ENCODE results near the gene NME7. TPM values are rescaled to one million over a fixed set of nuclear protein-coding genes. Genes with fewer than 3 reads are reported as not detected.

The NME7 gene
- total RNA-seq, 2 donors from 2014 or later: 10.3 to 16.3 TPM

- H3K4me3 ChIP-seq: no peak overlapping the region
- no peaks in the 10 kb centered on the region for H3K4me1 ChIP-seq (replicated peaks)
- no peak for TF ChIP-seq POLR2AphosphoS5 (IDR thresholded peaks at IDR 0.05)
- no peak for TF ChIP-seq POLR2A (IDR thresholded peaks at IDR 0.05)
- TF ChIP-seq CTCF (IDR thresholded peaks at IDR 0.05): no peak
- 86% methylated on average over 4 of the region's 4 CpGs for WGBS
- H3K36me3 ChIP-seq: no peaks in the 10 kb centered on the region
- intact Hi-C loops (cut with DNase I): no loop called here
- no peaks in the 10 kb centered on the region for H3K9me3 ChIP-seq
- H3K27ac ChIP-seq: no peak overlapping the region
- no peak for DNase-seq (ENCODE audit: low spot score)
- H3K27me3 ChIP-seq (replicated peaks; ENCODE audit: insufficient read depth): no peaks in the 10 kb centered on the region
These were observed 276.1 kb downstream of the NME7 start for GRCh38 chr1:169091480-169091941.

GRCh38 chr1:169090900-169091311 lies 276.7 kb downstream of the NME7 start:
- no peaks in the 10 kb centered on the region for H3K27me3 ChIP-seq (replicated peaks; ENCODE audit: insufficient read depth)
- H3K27ac ChIP-seq: no peak overlapping the region
- H3K9me3 ChIP-seq: no peaks in the 10 kb centered on the region
- intact Hi-C loops (cut with DNase I): no loop called here
- H3K4me3 ChIP-seq: no peak overlapping the region
- 72% methylated on average over 4 of the region's 4 CpGs for WGBS
- H3K36me3 ChIP-seq: no peaks in the 10 kb centered on the region
- no peak for TF ChIP-seq POLR2A (IDR thresholded peaks at IDR 0.05)
- H3K4me1 ChIP-seq (replicated peaks): no peaks in the 10 kb centered on the region
- no peak for DNase-seq (ENCODE audit: low spot score)

GRCh38 chr1:169090308-169090899 lies 277.2 kb downstream of the NME7 start:
- Histone ChIP-seq H3K4me1 (replicated peaks) (no peaks in the 10 kb centered on the region), H3K27me3 (replicated peaks; ENCODE audit: insufficient read depth) (no peaks in the 10 kb centered on the region), H3K9me3 (no peaks in the 10 kb centered on the region), H3K4me3 (no peak overlapping the region), H3K27ac (no peak overlapping the region), H3K36me3 (no peaks in the 10 kb centered on the region)
- TF ChIP-seq POLR2AphosphoS5 (IDR thresholded peaks at IDR 0.05) (no peak), POLR2A (IDR thresholded peaks at IDR 0.05) (no peak), CTCF (IDR thresholded peaks at IDR 0.05) (no peak)
- intact Hi-C loops (cut with DNase I): no loop called here
- DNase-seq (ENCODE audit: low spot score): no peak
- WGBS: 63% methylated on average over 4 of the region's 4 CpGs

GRCh38 chr1:169089776-169090175 lies 277.8 kb downstream of the NME7 start:
- Histone ChIP-seq H3K36me3 (no peaks in the 10 kb centered on the region), H3K9me3 (no peaks in the 10 kb centered on the region), H3K27me3 (replicated peaks; ENCODE audit: insufficient read depth) (no peaks in the 10 kb centered on the region), H3K27ac (no peak overlapping the region), H3K4me1 (replicated peaks) (no peaks in the 10 kb centered on the region), H3K4me3 (no peak overlapping the region)
- no peak for DNase-seq (ENCODE audit: low spot score)
- TF ChIP-seq POLR2AphosphoS5 (IDR thresholded peaks at IDR 0.05) (no peak), POLR2A (IDR thresholded peaks at IDR 0.05) (no peak), CTCF (IDR thresholded peaks at IDR 0.05) (no peak)
- intact Hi-C loops (cut with DNase I): no loop called here
- WGBS: 73% methylated on average over 2 of the region's 2 CpGs

GRCh38 chr1:169087876-169088275 lies 279.7 kb downstream of the NME7 start:
- WGBS: 92% methylated on average over 4 of the region's 4 CpGs
- Histone ChIP-seq H3K9me3 (no peaks in the 10 kb centered on the region), H3K4me3 (no peak overlapping the region), H3K36me3 (no peaks in the 10 kb centered on the region), H3K4me1 (replicated peaks) (no peaks in the 10 kb centered on the region), H3K27me3 (replicated peaks; ENCODE audit: insufficient read depth) (no peaks in the 10 kb centered on the region), H3K27ac (no peak overlapping the region)
- DNase-seq (ENCODE audit: low spot score): no peak
- intact Hi-C loops (cut with DNase I): no loop called here
- TF ChIP-seq POLR2AphosphoS5 (IDR thresholded peaks at IDR 0.05) (no peak), POLR2A (IDR thresholded peaks at IDR 0.05) (no peak), CTCF (IDR thresholded peaks at IDR 0.05) (no peak)
